ENCODE data around the gene STAG1. TPM values are rescaled to one million over a fixed set of nuclear protein-coding genes. Genes with fewer than 3 reads are reported as not detected.
A peak's percentile ranks its signal among the peaks of the same experiment; 100 is the strongest.
"Not testable (repeated sequence)": the region's sequence is repeated elsewhere in the genome, so short reads cannot be mapped to it uniquely, and the experiment has no call there.

The STAG1 gene
- total RNA-seq, 2 experiments from 2014 or later, result 28.0 to 29.7 TPM

GRCh38 chr3:136755192-136755591, 3.0 kb upstream of the STAG1 start:
- CTCF ChIA-PET, result interaction anchor here (9.1 kb wide), 1 partner anchor 260 kb away, joined by 126 read pairs; no protein-coding TSS in a partner anchor
- Mint-ChIP-seq H3K4me3 (no peak overlapping the region), H3K27me3 (ENCODE audit: low read depth) (no peaks in the 10 kb centered on the region), H3K36me3 (ENCODE audit: low read depth) (peaks cover 5% of the 10 kb centered on the region), H3K27ac (peak overlapping the region; percentile 61), H3K9me3 (no peaks in the 10 kb centered on the region), H3K4me1 (ENCODE audit: low read depth) (peaks cover 17% of the 10 kb centered on the region)
- no peak for DNase-seq
- intact Hi-C loops (cut with micrococcal nuclease), result loop anchor here (5.0 kb wide), 1 partner anchor 277 kb away; no protein-coding TSS in a partner anchor

GRCh38 chr3:136753326-136753939, 1.3 kb upstream of the STAG1 start:
- H3K36me3 Mint-ChIP-seq (ENCODE audit: low read depth), result peaks cover 5% of the 10 kb centered on the region
- peak overlapping the region; percentile 80 for H3K4me3 Mint-ChIP-seq
- CTCF ChIA-PET, result interaction anchor here (0.9 to 9.1 kb wide), 14 partner anchors 12 to 787 kb away, joined by 3 to 126 read pairs (median 6); partner anchors contain the start of genes NCK1 and PPP2R3A
- H3K9me3 Mint-ChIP-seq, result no peaks in the 10 kb centered on the region
- intact Hi-C loops (cut with micrococcal nuclease), result loop anchor here (1.0 to 5.0 kb wide), 4 partner anchors 34 to 613 kb away; no protein-coding TSS in a partner anchor
- peak overlapping the region; percentile 94 for H3K27ac Mint-ChIP-seq
- peaks cover 31% of the 10 kb centered on the region for H3K4me1 Mint-ChIP-seq (ENCODE audit: low read depth)
- no peaks in the 10 kb centered on the region for H3K27me3 Mint-ChIP-seq (ENCODE audit: low read depth)
- no peak for DNase-seq

- Mint-ChIP-seq H3K4me1 (ENCODE audit: low read depth) (peaks cover 29% of the 10 kb centered on the region), H3K27ac (peak overlapping the region; percentile 97), H3K27me3 (ENCODE audit: low read depth) (no peaks in the 10 kb centered on the region), H3K4me3 (peak overlapping the region; percentile 86), H3K9me3 (no peaks in the 10 kb centered on the region), H3K36me3 (ENCODE audit: low read depth) (peaks cover 5% of the 10 kb centered on the region)
- peak; percentile 99 for DNase-seq
- CTCF ChIA-PET, result interaction anchor here (0.6 to 9.1 kb wide), 45 partner anchors 11 to 787 kb away, joined by 3 to 126 read pairs (median 4); partner anchors contain the start of genes MSL2, NCK1 and PPP2R3A
- intact Hi-C loops (cut with micrococcal nuclease), result loop anchor here (1.0 to 5.0 kb wide), 13 partner anchors 35 to 787 kb away; partner anchors contain the start of genes MSL2, NCK1, PCCB and PPP2R3A
Observed at GRCh38 chr3:136752422-136753325, 496 bp upstream of the STAG1 start.

- no peaks in the 10 kb centered on the region for H3K27me3 Mint-ChIP-seq (ENCODE audit: low read depth)
- H3K4me3 Mint-ChIP-seq, result peak overlapping the region; percentile 91
- H3K27ac Mint-ChIP-seq, result peak overlapping the region; percentile 97
- peak; percentile 63 for DNase-seq
- intact Hi-C loops (cut with micrococcal nuclease), result loop anchor here (1.0 to 5.0 kb wide), 11 partner anchors 67 to 786 kb away; partner anchors contain the start of genes MSL2, NCK1, PCCB and PPP2R3A
- CTCF ChIA-PET, result interaction anchor here (0.8 to 9.1 kb wide), 21 partner anchors 14 to 675 kb away, joined by 3 to 126 read pairs (median 3); partner anchors contain the start of genes MSL2 and NCK1
- H3K9me3 Mint-ChIP-seq, result no peaks in the 10 kb centered on the region
- peaks cover 5% of the 10 kb centered on the region for H3K36me3 Mint-ChIP-seq (ENCODE audit: low read depth)
- peaks cover 34% of the 10 kb centered on the region for H3K4me1 Mint-ChIP-seq (ENCODE audit: low read depth)
Observed at GRCh38 chr3:136751316-136752171, 634 bp downstream of the STAG1 start.

GRCh38 chr3:136750897-136751315, 1.3 kb downstream of the STAG1 start:
- intact Hi-C loops (cut with micrococcal nuclease), result loop anchor here (5.0 kb wide), 1 partner anchor 186 kb away; no protein-coding TSS in a partner anchor
- peak overlapping the region; percentile 91 for H3K4me3 Mint-ChIP-seq
- H3K4me1 Mint-ChIP-seq (ENCODE audit: low read depth), result peaks cover 40% of the 10 kb centered on the region
- H3K27ac Mint-ChIP-seq, result peak overlapping the region; percentile 95
- no peaks in the 10 kb centered on the region for H3K9me3 Mint-ChIP-seq
- DNase-seq, result no peak
- H3K36me3 Mint-ChIP-seq (ENCODE audit: low read depth), result peaks cover 5% of the 10 kb centered on the region
- no peaks in the 10 kb centered on the region for H3K27me3 Mint-ChIP-seq (ENCODE audit: low read depth)
- CTCF ChIA-PET, result no interaction called here

- Mint-ChIP-seq H3K4me1 (ENCODE audit: low read depth) (peaks cover 43% of the 10 kb centered on the region), H3K27ac (peak overlapping the region; percentile 95), H3K27me3 (ENCODE audit: low read depth) (no peaks in the 10 kb centered on the region), H3K9me3 (no peaks in the 10 kb centered on the region), H3K36me3 (ENCODE audit: low read depth) (peaks cover 5% of the 10 kb centered on the region), H3K4me3 (peak overlapping the region; percentile 91)
- peak; percentile 16 for DNase-seq
- CTCF ChIA-PET, result interaction anchor here (0.6 kb wide), 1 partner anchor 671 kb away, joined by 3 read pairs; no protein-coding TSS in a partner anchor
- intact Hi-C loops (cut with micrococcal nuclease), result loop anchor here (5.0 kb wide), 1 partner anchor 187 kb away; no protein-coding TSS in a partner anchor
Observed at GRCh38 chr3:136750209-136750896, 1.8 kb downstream of the STAG1 start.

GRCh38 chr3:136749602-136750001, 2.6 kb downstream of the STAG1 start:
- H3K27ac Mint-ChIP-seq, result peak overlapping the region; percentile 95
- CTCF ChIA-PET, result interaction anchor here (0.6 to 2.0 kb wide), 4 partner anchors 14 to 670 kb away, joined by 3 to 9 read pairs (median 3); no protein-coding TSS in a partner anchor
- H3K4me1 Mint-ChIP-seq (ENCODE audit: low read depth), result peaks cover 46% of the 10 kb centered on the region
- not testable (repeated sequence) for DNase-seq; H3K9me3 Mint-ChIP-seq; H3K36me3 Mint-ChIP-seq (ENCODE audit: low read depth); H3K27me3 Mint-ChIP-seq (ENCODE audit: low read depth)
- H3K4me3 Mint-ChIP-seq, result peak overlapping the region; percentile 91
- intact Hi-C loops (cut with micrococcal nuclease), result loop anchor here (5.0 kb wide), 1 partner anchor 188 kb away; no protein-coding TSS in a partner anchor

GRCh38 chr3:136749091-136749490, 3.1 kb downstream of the STAG1 start:
- Mint-ChIP-seq H3K27ac (peak overlapping the region; percentile 39), H3K27me3 (ENCODE audit: low read depth) (no peaks in the 10 kb centered on the region), H3K4me3 (no peak overlapping the region), H3K36me3 (ENCODE audit: low read depth) (peaks cover 8% of the 10 kb centered on the region), H3K4me1 (ENCODE audit: low read depth) (peaks cover 44% of the 10 kb centered on the region), H3K9me3 (no peaks in the 10 kb centered on the region)
- DNase-seq, result no peak
- intact Hi-C loops (cut with micrococcal nuclease), result no loop called here
- CTCF ChIA-PET, result interaction anchor here (0.6 to 2.0 kb wide), 4 partner anchors 14 to 675 kb away, joined by 3 to 9 read pairs (median 3); no protein-coding TSS in a partner anchor

- H3K27ac Mint-ChIP-seq, result no peak overlapping the region
- no peaks in the 10 kb centered on the region for H3K27me3 Mint-ChIP-seq (ENCODE audit: low read depth)
- H3K4me1 Mint-ChIP-seq (ENCODE audit: low read depth), result peaks cover 47% of the 10 kb centered on the region
- CTCF ChIA-PET, result interaction anchor here (0.6 kb wide), 1 partner anchor 137 kb away, joined by 4 read pairs; no protein-coding TSS in a partner anchor
- peaks cover 5% of the 10 kb centered on the region for H3K36me3 Mint-ChIP-seq (ENCODE audit: low read depth)
- intact Hi-C loops (cut with micrococcal nuclease), result no loop called here
- no peak overlapping the region for H3K4me3 Mint-ChIP-seq
- H3K9me3 Mint-ChIP-seq, result peaks cover 2% of the 10 kb centered on the region
- no peak for DNase-seq
Observed at GRCh38 chr3:136745916-136746315, 6.3 kb downstream of the STAG1 start.

GRCh38 chr3:136741063-136741462, 11.1 kb downstream of the STAG1 start:
- Mint-ChIP-seq H3K36me3 (ENCODE audit: low read depth) (peaks cover 14% of the 10 kb centered on the region), H3K27me3 (ENCODE audit: low read depth) (no peaks in the 10 kb centered on the region), H3K9me3 (peaks cover 2% of the 10 kb centered on the region), H3K27ac (no peak overlapping the region), H3K4me3 (no peak overlapping the region), H3K4me1 (ENCODE audit: low read depth) (peaks cover 42% of the 10 kb centered on the region)
- intact Hi-C loops (cut with micrococcal nuclease), result no loop called here
- DNase-seq, result no peak
- CTCF ChIA-PET, result interaction anchor here (0.7 to 1.2 kb wide), 4 partner anchors 12 to 1205 kb away, joined by 3 to 4 read pairs (median 3); partner anchors contain the start of gene STAG1

All from activated naive CD4-positive, alpha-beta T cell treated with anti-CD3 and anti-CD28 coated beads for 36 hours (primary cell).